ENCODE data around the gene PLCG1. TPM values are rescaled to one million over a fixed set of nuclear protein-coding genes. Genes with fewer than 3 reads are reported as not detected.

PLCG1 gene
- total RNA-seq, 2 donors from 2014 or later, result 185 to 255 TPM

GRCh38 chr20:41169162-41169690 lies 31.9 kb downstream of the PLCG1 start:
- Histone ChIP-seq H3K9me3 (no peaks in the 10 kb centered on the region), H3K4me1 (ENCODE audit: control insufficient read depth in 1 of 2, low read depth in 2 of 2) (peaks cover under 1 to 24% of the 10 kb centered on the region in 2 donors), H3K27me3 (replicated peaks; ENCODE audit: insufficient read depth) (no peaks in the 10 kb centered on the region), H3K27ac (no peak overlapping the region), H3K36me3 (peaks cover 53% of the 10 kb centered on the region), H3K4me3 (no peak overlapping the region)
- DNase-seq (ENCODE audit: low spot score), result no peak
- ATAC-seq (ENCODE audit: insufficient number of reproducible peaks, low FRiP score, low read depth), result no peak
- TF ChIP-seq CTCF (IDR thresholded peaks at IDR 0.05), result no peak

- H3K4me3 ChIP-seq, result no peak overlapping the region
- peaks cover 47% of the 10 kb centered on the region for H3K36me3 ChIP-seq
- H3K4me1 ChIP-seq (ENCODE audit: control insufficient read depth in 1 of 2, low read depth in 2 of 2), result peaks cover 7 to 31% of the 10 kb centered on the region in 2 donors
- TF ChIP-seq CTCF (IDR thresholded peaks at IDR 0.05), result no peak
- DNase-seq (ENCODE audit: low spot score), result no peak
- no peak for ATAC-seq (ENCODE audit: insufficient number of reproducible peaks, low FRiP score, low read depth)
- no peaks in the 10 kb centered on the region for H3K27me3 ChIP-seq (replicated peaks; ENCODE audit: insufficient read depth)
- H3K27ac ChIP-seq, result no peak overlapping the region
- no peaks in the 10 kb centered on the region for H3K9me3 ChIP-seq
Measured at GRCh38 chr20:41169791-41170351, 32.5 kb downstream of the PLCG1 start.

GRCh38 chr20:41170386-41171105 lies 33.2 kb downstream of the PLCG1 start:
- TF ChIP-seq CTCF (IDR thresholded peaks at IDR 0.05), result no peak
- ATAC-seq (ENCODE audit: insufficient number of reproducible peaks, low FRiP score, low read depth) (no peak), DNase-seq (ENCODE audit: low spot score) (no peak)
- H3K9me3 ChIP-seq, result no peaks in the 10 kb centered on the region
- no peak overlapping the region for H3K4me3 ChIP-seq
- H3K36me3 ChIP-seq, result peaks cover 40% of the 10 kb centered on the region
- H3K4me1 ChIP-seq (ENCODE audit: control insufficient read depth in 1 of 2, low read depth in 2 of 2), result peaks cover 14 to 37% of the 10 kb centered on the region in 2 donors
- peak overlapping the region in 1 of 2 donors; percentile 23 for H3K27ac ChIP-seq
- H3K27me3 ChIP-seq (replicated peaks; ENCODE audit: insufficient read depth), result no peaks in the 10 kb centered on the region

- H3K36me3 ChIP-seq, result peaks cover 27% of the 10 kb centered on the region
- no peak for TF ChIP-seq CTCF (IDR thresholded peaks at IDR 0.05)
- DNase-seq (ENCODE audit: low spot score) (no peak), ATAC-seq (ENCODE audit: insufficient number of reproducible peaks, low FRiP score, low read depth) (no peak)
- H3K27ac ChIP-seq, result peak overlapping the region; percentile 70 to 95
- no peaks in the 10 kb centered on the region for H3K9me3 ChIP-seq
- no peaks in the 10 kb centered on the region for H3K27me3 ChIP-seq (replicated peaks; ENCODE audit: insufficient read depth)
- peaks cover 26 to 50% of the 10 kb centered on the region in 2 donors for H3K4me1 ChIP-seq (ENCODE audit: control insufficient read depth in 1 of 2, low read depth in 2 of 2)
- no peak overlapping the region for H3K4me3 ChIP-seq
Measured at GRCh38 chr20:41171736-41172295, 34.5 kb downstream of the PLCG1 start.

All from thoracic aorta (tissue), 2 donors.